GM18951 (cell line): ENCODE data around the gene ZNF322.
A peak's percentile ranks its signal among the peaks of the same experiment; 100 is the strongest.
"Not testable (repeated sequence)": the region's sequence is repeated elsewhere in the genome, so short reads cannot be mapped to it uniquely, and the experiment has no call there.

Experiments
- POLR2A ChIP-seq: IDR thresholded peaks from 4 replicates; pipeline ENCODE4 v1.6.1; 2011; ENCODE audit warnings: mild to moderate bottlenecking; ENCODE audit not compliant: insufficient read length, insufficient read depth; ENCODE audit errors: extremely low read depth
- in situ Hi-C: fragments of 300-500 bp; cut with MboI; formaldehyde crosslinking; loops from one replicate; pipeline ENCODE4 v1.12.0; 2022; ENCODE audit warnings: low sequenced_read_pairs, mixed read lengths, inconsistent platforms; ENCODE audit not compliant: unreplicated experiment

The ZNF322 gene

GRCh38 chr6:26659042-26659999 lies at the start of gene ZNF322:
ZNF322 (minus strand) TSS chr6:26659746; CDS start chr6:26638553, 21,193 bp downstream.
- peak; percentile 67 for TF ChIP-seq POLR2A
- in situ Hi-C loops, result loop anchor here (5.0 kb wide), 1 partner anchor 52 kb away; no protein-coding TSS in a partner anchor

- in situ Hi-C loops, result not testable (repeated sequence)
These were observed 46.2 kb upstream of the ZNF322 start for GRCh38 chr6:26705780-26706179.

- in situ Hi-C loops, result not testable (repeated sequence)
These were observed 45.8 kb upstream of the ZNF322 start for GRCh38 chr6:26705352-26705751.

GRCh38 chr6:26701023-26701747 lies 41.6 kb upstream of the ZNF322 start:
- in situ Hi-C loops, result not testable (repeated sequence)

GRCh38 chr6:26697496-26697895 lies 38.0 kb upstream of the ZNF322 start:
- in situ Hi-C loops, result not testable (repeated sequence)

- in situ Hi-C loops, result not testable (repeated sequence)
These were observed 29.9 kb upstream of the ZNF322 start for GRCh38 chr6:26689324-26689947.

GRCh38 chr6:26682435-26683042 lies 23.0 kb upstream of the ZNF322 start:
- in situ Hi-C loops, result not testable (repeated sequence)

- in situ Hi-C loops, result not testable (repeated sequence)
These were observed 13.7 kb upstream of the ZNF322 start for GRCh38 chr6:26673287-26673686.

GRCh38 chr6:26670558-26670957 lies 11.0 kb upstream of the ZNF322 start:
- in situ Hi-C loops, result not testable (repeated sequence)

GRCh38 chr6:26670003-26670402 lies 10.5 kb upstream of the ZNF322 start:
- in situ Hi-C loops, result not testable (repeated sequence)

GRCh38 chr6:26660000-26660361 lies 435 bp upstream of the ZNF322 start:
- no peak for TF ChIP-seq POLR2A
- in situ Hi-C loops, result loop anchor here (5.0 kb wide), 1 partner anchor 53 kb away; no protein-coding TSS in a partner anchor

GRCh38 chr6:26657256-26657655 lies 2.3 kb downstream of the ZNF322 start:
- no peak for TF ChIP-seq POLR2A
- in situ Hi-C loops, result loop anchor here (5.0 kb wide), 1 partner anchor 50 kb away; no protein-coding TSS in a partner anchor

GRCh38 chr6:26653007-26653406 lies 6.5 kb downstream of the ZNF322 start:
- in situ Hi-C loops, result no loop called here
- no peak for TF ChIP-seq POLR2A
